ENCODE results near the gene TMEM126B.

The TMEM126B gene

GRCh38 chr11:85685820-85686459 lies 57.5 kb downstream of the TMEM126B start, which contains the start of gene CCDC89:
CCDC89 (minus strand) TSS chr11:85686195; CDS start chr11:85686130, 65 bp downstream.
- peak; percentile 34 for DNase-seq

Measured in GOT3 (cell line).